Smooth muscle cell (in vitro differentiated cells): ENCODE results near the gene TBX10. TPM values are rescaled to one million over a fixed set of nuclear protein-coding genes. Genes with fewer than 3 reads are reported as not detected.

ENCODE experiments used
- DNase-seq: peaks from one replicate; lab custom pipeline; 2025; ENCODE audit not compliant: unreplicated experiment; lab: John Stamatoyannopoulos, UW
- H2AFZ ChIP-seq: fragments of 200-600 bp; sonication (generic); 2 replicates; pipeline ENCODE4 v1.6.0; 2016; ENCODE audit warnings: antibody characterized with exemption, low read depth, mild to moderate bottlenecking
- H3F3A ChIP-seq: fragments of 200-600 bp; sonication (generic); 2 replicates; pipeline ENCODE4 v1.6.0; 2017; ENCODE audit warnings: antibody characterized with exemption, low read depth
- H3K27ac ChIP-seq: fragments of 200-600 bp; sonication (generic); 2 replicates; pipeline ENCODE4 v1.5.1; 2016; ENCODE audit warnings: low read depth, mild to moderate bottlenecking
- H3K27me3 ChIP-seq: fragments of 200-600 bp; sonication (generic); 2 replicates; pipeline ENCODE4 v1.6.1; 2016; ENCODE audit warnings: low read depth, mild to moderate bottlenecking
- H3K36me3 ChIP-seq: fragments of 200-600 bp; sonication (generic); 2 replicates; pipeline ENCODE4 v1.5.1; 2016; ENCODE audit warnings: low read depth
- H3K4me1 ChIP-seq: fragments of 200-600 bp; sonication (generic); 2 replicates; pipeline ENCODE4 v1.5.1; 2016; ENCODE audit warnings: low read depth
- H3K4me2 ChIP-seq: fragments of 200-600 bp; sonication (generic); 2 replicates; pipeline ENCODE4 v1.6.0; 2016; ENCODE audit warnings: mild to moderate bottlenecking
- H3K4me3 ChIP-seq: fragments of 200-600 bp; sonication (generic); 2 replicates; pipeline ENCODE4 v1.5.1; 2016; ENCODE audit warnings: mild to moderate bottlenecking
- H3K79me2 ChIP-seq: fragments of 200-600 bp; sonication (generic); 2 replicates; pipeline ENCODE4 v1.6.0; 2016; ENCODE audit warnings: low read depth, mild to moderate bottlenecking
- H3K9ac ChIP-seq: fragments of 200-600 bp; sonication (generic); 2 replicates; pipeline ENCODE4 v1.6.0; 2016; ENCODE audit warnings: low read depth
- H3K9me3 ChIP-seq: fragments of 200-600 bp; sonication (generic); replicated peaks from 2 replicates; pipeline ENCODE4 v1.5.1; 2016; ENCODE audit warnings: low read depth
- H4K20me1 ChIP-seq: fragments of 200-600 bp; sonication (generic); 2 replicates; pipeline ENCODE4 v1.6.0; 2016; ENCODE audit warnings: low read depth
- CTCF ChIP-seq: fragments of 200-600 bp; sonication (generic); IDR thresholded peaks from 2 replicates; pipeline ENCODE4 v1.5.1; 2017; ENCODE audit warnings: borderline replicate concordance, mild to moderate bottlenecking, antibody characterized with exemption; ENCODE audit not compliant: insufficient read depth, poor library complexity, severe bottlenecking
- WGBS: methylation state at CpG from one replicate; pipeline ENCODE4 v1.1.7; 2016; ENCODE audit warnings: low lambda C conversion rate; 5-methylcytosine and 5-hydroxymethylcytosine counted together
- polyA plus RNA-seq: library from polyadenylated mRNA; unstranded; fragments of >200 nt; fragmentation: Nextera tagmentation; extraction: Ambion mirVana; gene quantifications from 2 replicates; pipeline ENCODE4 v1.2.1, GENCODE V29; 2016
- total RNA-seq: library from RNA; depleted of rRNA; stranded (reverse); fragments of >200 nt; gene quantifications from 2 replicates; pipeline ENCODE4 v1.2.3, GENCODE V29; 2014

TBX10 gene
- total and polyA plus RNA-seq, 2 experiments from 2014 or later: not detected

- Histone ChIP-seq H4K20me1 (no peaks in the 10 kb centered on the region), H2AFZ (peak within 1 kb of the TSS; percentile 73), H3K79me2 (no peaks in the 10 kb centered on the region), H3K27ac (peak within 1 kb of the TSS; percentile 5), H3K4me3 (peak within 1 kb of the TSS; percentile 72), H3K4me2 (peak within 1 kb of the TSS; percentile 94), H3K36me3 (no peaks in the 10 kb centered on the region), H3K27me3 (no peaks in the 10 kb centered on the region), H3K4me1 (no peaks in the 10 kb centered on the region), H3K9ac (peak within 1 kb of the TSS; percentile 57), H3K9me3 (no peaks in the 10 kb centered on the region), H3F3A (no peaks in the 10 kb centered on the region)
- peak; percentile 85 for TF ChIP-seq CTCF
- WGBS: under 1% methylated on average over 86 of the region's 102 CpGs
- DNase-seq: peak; percentile 65
Measured at GRCh38 chr11:67629386-67630227, 10.0 kb downstream of the TBX10 start, which contains the start of gene NUDT8. NUDT8 (minus strand) TSS chr11:67629937; CDS start chr11:67629911, 26 bp downstream.

GRCh38 chr11:67628710-67629385 is 10.7 kb downstream of the TBX10 start:
- Histone ChIP-seq H3K36me3 (no peaks in the 10 kb centered on the region), H3K27me3 (no peaks in the 10 kb centered on the region), H3K4me2 (peak overlapping the region; percentile 89), H3K27ac (no peak overlapping the region), H2AFZ (no peak overlapping the region), H3K9me3 (no peaks in the 10 kb centered on the region), H3F3A (no peaks in the 10 kb centered on the region), H3K9ac (no peak overlapping the region), H3K4me1 (no peaks in the 10 kb centered on the region), H3K4me3 (peak overlapping the region; percentile 72), H3K79me2 (no peaks in the 10 kb centered on the region), H4K20me1 (no peaks in the 10 kb centered on the region)
- no peak for DNase-seq
- TF ChIP-seq CTCF: no peak
- 48% methylated on average over 25 of the region's 25 CpGs for WGBS

- TF ChIP-seq CTCF: no peak
- H3K27me3 ChIP-seq: no peaks in the 10 kb centered on the region
- H3K9ac ChIP-seq: no peak overlapping the region
Measured at GRCh38 chr11:67627812-67628624, 11.5 kb downstream of the TBX10 start.

More at GRCh38 chr11:67627812-67628624, 11.5 kb downstream of the TBX10 start:
- H2AFZ ChIP-seq: no peak overlapping the region
- no peak overlapping the region for H3K4me2 ChIP-seq
- no peaks in the 10 kb centered on the region for H3F3A ChIP-seq
- no peaks in the 10 kb centered on the region for H3K79me2 ChIP-seq
- no peaks in the 10 kb centered on the region for H3K9me3 ChIP-seq
- 83% methylated on average over 15 of the region's 15 CpGs for WGBS
- no peak overlapping the region for H3K4me3 ChIP-seq
- H3K27ac ChIP-seq: no peak overlapping the region
- no peaks in the 10 kb centered on the region for H3K4me1 ChIP-seq
- H3K36me3 ChIP-seq: no peaks in the 10 kb centered on the region
- DNase-seq: no peak
- H4K20me1 ChIP-seq: no peaks in the 10 kb centered on the region
